Measurements from ENCODE around the gene RTL1. TPM values are rescaled to one million over a fixed set of nuclear protein-coding genes. Genes with fewer than 3 reads are reported as not detected.

RTL1 gene
- total and polyA plus RNA-seq, 2 experiments from 2014 or later: 0.36 TPM; not detected in 1

GRCh38 chr14:100909439-100909838 is 5.9 kb upstream of the RTL1 start:
- peaks cover 4% of the 10 kb centered on the region; the same call in 1 of the 2 replicates for H3K27me3 ChIP-seq (replicated peaks; ENCODE audit: insufficient read depth)
- H3K27ac ChIP-seq: no peak overlapping the region
- WGBS, 2 experiments (ENCODE audit: low coverage in 1 of 2, low lambda C conversion rate in 2 of 2, missing lambda C conversion rate in 2 of 2): 81 to 85% methylated on average over 9 of the region's 9 CpGs
- H3K4me3 ChIP-seq: no peak overlapping the region
- no peak for DNase-seq
- H3K4me1 ChIP-seq (ENCODE audit: insufficient read depth): peaks cover 9% of the 10 kb centered on the region
- in situ Hi-C loops (cut with MboI): no loop called here
- no peaks in the 10 kb centered on the region for H3K9me3 ChIP-seq (ENCODE audit: low read depth)
- no peaks in the 10 kb centered on the region for H3K9me2 ChIP-seq (ENCODE audit: insufficient read depth)
- peaks cover 25% of the 10 kb centered on the region for H3K36me3 ChIP-seq (ENCODE audit: low read depth)
- no peaks in the 10 kb centered on the region for H4K20me1 ChIP-seq (ENCODE audit: insufficient read depth)
- no peak for TF ChIP-seq EZH2 (IDR thresholded peaks at IDR 0.05; ENCODE audit: insufficient read depth, poor library complexity, severe bottlenecking)
- no peak for TF ChIP-seq EZH2phosphoT487 (IDR thresholded peaks at IDR 0.05; ENCODE audit: insufficient read depth, low read depth)
- H3K9ac ChIP-seq: no peak overlapping the region
- H3F3A ChIP-seq (ENCODE audit: insufficient read depth): peaks cover 45% of the 10 kb centered on the region
- H3K79me2 ChIP-seq (ENCODE audit: insufficient read depth): no peaks in the 10 kb centered on the region; the same call in 1 of the 2 replicates
- H2AFZ ChIP-seq: no peak overlapping the region
- no peak overlapping the region for H3K4me2 ChIP-seq (ENCODE audit: unreplicated experiment)

GRCh38 chr14:100907240-100907639 is 3.7 kb upstream of the RTL1 start:
- Histone ChIP-seq H3K9ac (no peak overlapping the region), H3K4me2 (ENCODE audit: unreplicated experiment) (no peak overlapping the region), H3F3A (ENCODE audit: insufficient read depth) (peaks cover 24% of the 10 kb centered on the region), H3K36me3 (ENCODE audit: low read depth) (peaks cover 16% of the 10 kb centered on the region), H3K27me3 (replicated peaks; ENCODE audit: insufficient read depth) (peaks cover 4% of the 10 kb centered on the region; the same call in 1 of the 2 replicates), H3K4me3 (no peak overlapping the region), H3K4me1 (ENCODE audit: insufficient read depth) (no peaks in the 10 kb centered on the region), H4K20me1 (ENCODE audit: insufficient read depth) (no peaks in the 10 kb centered on the region), H2AFZ (no peak overlapping the region), H3K79me2 (ENCODE audit: insufficient read depth) (no peaks in the 10 kb centered on the region; the same call in 1 of the 2 replicates), H3K9me2 (ENCODE audit: insufficient read depth) (no peaks in the 10 kb centered on the region), H3K9me3 (ENCODE audit: low read depth) (no peaks in the 10 kb centered on the region), H3K27ac (no peak overlapping the region)
- WGBS, 2 experiments (ENCODE audit: low coverage in 1 of 2, low lambda C conversion rate in 2 of 2, missing lambda C conversion rate in 2 of 2): 78 to 83% methylated on average over 8 of the region's 8 CpGs
- TF ChIP-seq EZH2 (IDR thresholded peaks at IDR 0.05; ENCODE audit: insufficient read depth, poor library complexity, severe bottlenecking) (no peak), EZH2phosphoT487 (IDR thresholded peaks at IDR 0.05; ENCODE audit: insufficient read depth, low read depth) (no peak)
- DNase-seq: no peak
- in situ Hi-C loops (cut with MboI): no loop called here

DNA sequence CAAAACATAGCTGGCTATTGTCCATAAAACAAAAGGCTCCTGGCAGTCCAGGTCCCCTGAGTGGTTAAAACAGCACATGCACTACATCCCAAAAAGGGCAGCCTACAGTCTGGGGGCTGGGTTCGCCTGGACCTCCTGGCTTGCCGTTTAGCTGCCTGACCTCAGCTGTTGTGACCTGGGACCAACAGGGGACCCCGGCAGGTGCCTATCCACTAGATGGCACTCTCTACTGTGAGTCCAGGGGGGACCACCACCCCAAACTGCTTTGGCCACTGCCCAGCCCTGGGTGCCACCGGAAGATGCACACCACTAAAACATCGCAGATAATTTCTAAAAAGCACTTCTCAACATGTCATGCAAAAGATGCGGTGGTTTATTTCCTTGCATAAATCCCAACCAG is 2.9 kb upstream of the RTL1 start:
- H3K27me3 ChIP-seq (replicated peaks; ENCODE audit: insufficient read depth): peaks cover 4% of the 10 kb centered on the region; the same call in 1 of the 2 replicates
- no peaks in the 10 kb centered on the region for H3K9me2 ChIP-seq (ENCODE audit: insufficient read depth)
- H3K4me3 ChIP-seq: no peak overlapping the region
- no peak overlapping the region for H3K9ac ChIP-seq
- H3F3A ChIP-seq (ENCODE audit: insufficient read depth): peaks cover 24% of the 10 kb centered on the region
- H2AFZ ChIP-seq: no peak overlapping the region
- no peaks in the 10 kb centered on the region for H4K20me1 ChIP-seq (ENCODE audit: insufficient read depth)
- no peaks in the 10 kb centered on the region for H3K4me1 ChIP-seq (ENCODE audit: insufficient read depth)
- no peak overlapping the region for H3K4me2 ChIP-seq (ENCODE audit: unreplicated experiment)
- in situ Hi-C loops (cut with MboI): no loop called here
- 46 to 52% methylated on average over 6 of the region's 6 CpGs for WGBS, 2 experiments (ENCODE audit: low coverage in 1 of 2, low lambda C conversion rate in 2 of 2, missing lambda C conversion rate in 2 of 2)
- no peak overlapping the region for H3K27ac ChIP-seq
- no peak for DNase-seq
- H3K36me3 ChIP-seq (ENCODE audit: low read depth): peaks cover 16% of the 10 kb centered on the region
- H3K79me2 ChIP-seq (ENCODE audit: insufficient read depth): no peaks in the 10 kb centered on the region; the same call in 1 of the 2 replicates
- TF ChIP-seq EZH2phosphoT487 (IDR thresholded peaks at IDR 0.05; ENCODE audit: insufficient read depth, low read depth) (no peak), EZH2 (IDR thresholded peaks at IDR 0.05; ENCODE audit: insufficient read depth, poor library complexity, severe bottlenecking) (no peak)
- H3K9me3 ChIP-seq (ENCODE audit: low read depth): no peaks in the 10 kb centered on the region

- no peaks in the 10 kb centered on the region for H3K9me3 ChIP-seq (ENCODE audit: low read depth)
- H3K27ac ChIP-seq: no peak overlapping the region
- H3K27me3 ChIP-seq (replicated peaks; ENCODE audit: insufficient read depth): peaks cover 9% of the 10 kb centered on the region
- H3K4me2 ChIP-seq (ENCODE audit: unreplicated experiment): no peak overlapping the region
- H2AFZ ChIP-seq: no peak overlapping the region
- H3K4me1 ChIP-seq (ENCODE audit: insufficient read depth): no peaks in the 10 kb centered on the region
- H3K9me2 ChIP-seq (ENCODE audit: insufficient read depth): no peaks in the 10 kb centered on the region
- peaks cover 15% of the 10 kb centered on the region for H3K36me3 ChIP-seq (ENCODE audit: low read depth)
- in situ Hi-C loops (cut with MboI): no loop called here
- peaks cover 23% of the 10 kb centered on the region for H3F3A ChIP-seq (ENCODE audit: insufficient read depth)
- no peaks in the 10 kb centered on the region for H4K20me1 ChIP-seq (ENCODE audit: insufficient read depth)
- TF ChIP-seq EZH2 (IDR thresholded peaks at IDR 0.05; ENCODE audit: insufficient read depth, poor library complexity, severe bottlenecking) (no peak), EZH2phosphoT487 (IDR thresholded peaks at IDR 0.05; ENCODE audit: insufficient read depth, low read depth) (no peak)
- no peak for DNase-seq
- no peak overlapping the region for H3K9ac ChIP-seq
- no peaks in the 10 kb centered on the region; the same call in 1 of the 2 replicates for H3K79me2 ChIP-seq (ENCODE audit: insufficient read depth)
- H3K4me3 ChIP-seq: no peak overlapping the region
- 84 to 85% methylated on average over 8 to 12 of the region's 12 CpGs for WGBS, 2 experiments (ENCODE audit: low coverage in 1 of 2, low lambda C conversion rate in 2 of 2, missing lambda C conversion rate in 2 of 2)
These were observed 1.6 kb upstream of the RTL1 start for GRCh38 chr14:100905166-100905565.

Measured in GM23248 (cell line).